ENCODE measurements around the gene TXNRD2. TPM values are rescaled to one million over a fixed set of nuclear protein-coding genes. Genes with fewer than 3 reads are reported as not detected.

Gene TXNRD2
- total and polyA plus RNA-seq, 2 experiments from 2014 or later, result 11.2 to 12.4 TPM

GRCh38 chr22:19991395-19991644, 49.7 kb upstream of the TXNRD2 start:
- Mint-ChIP-seq H3K4me1 (no peaks in the 10 kb centered on the region; the same call in 1 of the 3 replicates), H3K36me3 (ENCODE audit: low read depth) (no peaks in the 10 kb centered on the region), H3K9me3 (no peaks in the 10 kb centered on the region), H3K4me3 (no peak overlapping the region), H3K27me3 (ENCODE audit: insufficient read depth, low read depth, poor library complexity) (peaks cover 8% of the 10 kb centered on the region), H3K27ac (no peak overlapping the region)
- H3K4me3 ChIP-seq, result no peak overlapping the region
- H3K27me3 ChIP-seq (ENCODE audit: insufficient read depth), result no peaks in the 10 kb centered on the region
- H3K36me3 ChIP-seq (ENCODE audit: insufficient read depth), result no peaks in the 10 kb centered on the region
- H3K79me2 ChIP-seq (replicated peaks; ENCODE audit: insufficient read depth), result no peaks in the 10 kb centered on the region
- TF ChIP-seq EZH2phosphoT487 (IDR thresholded peaks at IDR 0.05; ENCODE audit: unreplicated experiment), result no peak
- TF ChIP-seq ZNF331 (CRISPR knock-in tag; IDR thresholded peaks at IDR 0.05; ENCODE audit: low read depth), result no peak
- no peaks in the 10 kb centered on the region for H4K20me1 ChIP-seq (replicated peaks; ENCODE audit: insufficient read depth)
- no peaks in the 10 kb centered on the region for H3K9me2 ChIP-seq (ENCODE audit: insufficient read depth)
- H2AFZ ChIP-seq, result no peak overlapping the region
- H3F3A ChIP-seq (replicated peaks; ENCODE audit: low read depth), result no peaks in the 10 kb centered on the region
- H3K4me1 ChIP-seq (ENCODE audit: insufficient read depth), result peaks cover 3% of the 10 kb centered on the region; the same call in 1 of the 2 replicates
- ATAC-seq, result no peak
- no peak overlapping the region for H3K4me2 ChIP-seq
- DNase-seq (ENCODE audit: low spot score), result no peak
- no peak overlapping the region for H3K27ac ChIP-seq (ENCODE audit: low read depth)

- H4K20me1 ChIP-seq (replicated peaks; ENCODE audit: insufficient read depth), result no peaks in the 10 kb centered on the region
- no peak for TF ChIP-seq ZNF114 (CRISPR knock-in tag; IDR thresholded peaks at IDR 0.05)
- TF ChIP-seq, protein P1, sequence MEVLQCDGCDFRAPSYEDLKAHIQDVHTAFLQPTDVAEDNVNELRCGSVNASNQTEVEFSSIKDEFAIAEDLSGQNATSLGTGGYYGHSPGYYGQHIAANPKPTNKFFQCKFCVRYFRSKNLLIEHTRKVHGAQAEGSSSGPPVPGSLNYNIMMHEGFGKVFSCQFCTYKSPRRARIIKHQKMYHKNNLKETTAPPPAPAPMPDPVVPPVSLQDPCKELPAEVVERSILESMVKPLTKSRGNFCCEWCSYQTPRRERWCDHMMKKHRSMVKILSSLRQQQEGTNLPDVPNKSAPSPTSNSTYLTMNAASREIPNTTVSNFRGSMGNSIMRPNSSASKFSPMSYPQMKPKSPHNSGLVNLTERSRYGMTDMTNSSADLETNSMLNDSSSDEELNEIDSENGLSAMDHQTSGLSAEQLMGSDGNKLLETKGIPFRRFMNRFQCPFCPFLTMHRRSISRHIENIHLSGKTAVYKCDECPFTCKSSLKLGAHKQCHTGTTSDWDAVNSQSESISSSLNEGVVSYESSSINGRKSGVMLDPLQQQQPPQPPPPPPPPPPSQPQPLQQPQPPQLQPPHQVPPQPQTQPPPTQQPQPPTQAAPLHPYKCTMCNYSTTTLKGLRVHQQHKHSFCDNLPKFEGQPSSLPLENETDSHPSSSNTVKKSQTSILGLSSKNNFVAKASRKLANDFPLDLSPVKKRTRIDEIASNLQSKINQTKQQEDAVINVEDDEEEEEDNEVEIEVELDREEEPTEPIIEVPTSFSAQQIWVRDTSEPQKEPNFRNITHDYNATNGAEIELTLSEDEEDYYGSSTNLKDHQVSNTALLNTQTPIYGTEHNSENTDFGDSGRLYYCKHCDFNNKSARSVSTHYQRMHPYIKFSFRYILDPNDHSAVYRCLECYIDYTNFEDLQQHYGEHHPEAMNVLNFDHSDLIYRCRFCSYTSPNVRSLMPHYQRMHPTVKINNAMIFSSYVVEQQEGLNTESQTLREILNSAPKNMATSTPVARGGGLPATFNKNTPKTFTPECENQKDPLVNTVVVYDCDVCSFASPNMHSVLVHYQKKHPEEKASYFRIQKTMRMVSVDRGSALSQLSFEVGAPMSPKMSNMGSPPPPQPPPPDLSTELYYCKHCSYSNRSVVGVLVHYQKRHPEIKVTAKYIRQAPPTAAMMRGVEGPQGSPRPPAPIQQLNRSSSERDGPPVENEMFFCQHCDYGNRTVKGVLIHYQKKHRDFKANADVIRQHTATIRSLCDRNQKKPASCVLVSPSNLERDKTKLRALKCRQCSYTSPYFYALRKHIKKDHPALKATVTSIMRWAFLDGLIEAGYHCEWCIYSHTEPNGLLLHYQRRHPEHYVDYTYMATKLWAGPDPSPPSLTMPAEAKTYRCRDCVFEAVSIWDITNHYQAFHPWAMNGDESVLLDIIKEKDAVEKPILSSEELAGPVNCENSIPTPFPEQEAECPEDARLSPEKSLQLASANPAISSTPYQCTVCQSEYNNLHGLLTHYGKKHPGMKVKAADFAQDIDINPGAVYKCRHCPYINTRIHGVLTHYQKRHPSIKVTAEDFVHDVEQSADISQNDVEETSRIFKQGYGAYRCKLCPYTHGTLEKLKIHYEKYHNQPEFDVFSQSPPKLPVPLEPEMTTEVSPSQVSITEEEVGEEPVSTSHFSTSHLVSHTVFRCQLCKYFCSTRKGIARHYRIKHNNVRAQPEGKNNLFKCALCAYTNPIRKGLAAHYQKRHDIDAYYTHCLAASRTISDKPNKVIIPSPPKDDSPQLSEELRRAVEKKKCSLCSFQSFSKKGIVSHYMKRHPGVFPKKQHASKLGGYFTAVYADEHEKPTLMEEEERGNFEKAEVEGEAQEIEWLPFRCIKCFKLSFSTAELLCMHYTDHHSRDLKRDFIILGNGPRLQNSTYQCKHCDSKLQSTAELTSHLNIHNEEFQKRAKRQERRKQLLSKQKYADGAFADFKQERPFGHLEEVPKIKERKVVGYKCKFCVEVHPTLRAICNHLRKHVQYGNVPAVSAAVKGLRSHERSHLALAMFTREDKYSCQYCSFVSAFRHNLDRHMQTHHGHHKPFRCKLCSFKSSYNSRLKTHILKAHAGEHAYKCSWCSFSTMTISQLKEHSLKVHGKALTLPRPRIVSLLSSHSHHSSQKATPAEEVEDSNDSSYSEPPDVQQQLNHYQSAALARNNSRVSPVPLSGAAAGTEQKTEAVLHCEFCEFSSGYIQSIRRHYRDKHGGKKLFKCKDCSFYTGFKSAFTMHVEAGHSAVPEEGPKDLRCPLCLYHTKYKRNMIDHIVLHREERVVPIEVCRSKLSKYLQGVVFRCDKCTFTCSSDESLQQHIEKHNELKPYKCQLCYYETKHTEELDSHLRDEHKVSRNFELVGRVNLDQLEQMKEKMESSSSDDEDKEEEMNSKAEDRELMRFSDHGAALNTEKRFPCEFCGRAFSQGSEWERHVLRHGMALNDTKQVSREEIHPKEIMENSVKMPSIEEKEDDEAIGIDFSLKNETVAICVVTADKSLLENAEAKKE (CRISPR knock-in tag; IDR thresholded peaks at IDR 0.05), result no peak
- no peak for TF ChIP-seq STAT1 (IDR thresholded peaks at IDR 0.05; ENCODE audit: unreplicated experiment)
- H3K36me3 ChIP-seq (ENCODE audit: insufficient read depth), result no peaks in the 10 kb centered on the region
- no peak overlapping the region for H3K27ac ChIP-seq (ENCODE audit: low read depth)
- DNase-seq (ENCODE audit: low spot score), result no peak
- Mint-ChIP-seq H3K4me1 (no peaks in the 10 kb centered on the region; the same call in 2 of the 3 replicates), H3K27ac (no peak overlapping the region), H3K4me3 (no peak overlapping the region), H3K9me3 (no peaks in the 10 kb centered on the region), H3K27me3 (ENCODE audit: insufficient read depth, low read depth, poor library complexity) (peaks cover 9% of the 10 kb centered on the region), H3K36me3 (ENCODE audit: low read depth) (no peaks in the 10 kb centered on the region)
- peaks cover 8% of the 10 kb centered on the region; the same call in 1 of the 2 replicates for H3K4me1 ChIP-seq (ENCODE audit: insufficient read depth)
- no peaks in the 10 kb centered on the region for H3F3A ChIP-seq (replicated peaks; ENCODE audit: low read depth)
- H2AFZ ChIP-seq, result no peak overlapping the region
- ATAC-seq, result no peak
- H3K9me2 ChIP-seq (ENCODE audit: insufficient read depth), result no peaks in the 10 kb centered on the region
- peaks cover 2% of the 10 kb centered on the region for H3K79me2 ChIP-seq (replicated peaks; ENCODE audit: insufficient read depth)
- no peaks in the 10 kb centered on the region for H3K27me3 ChIP-seq (ENCODE audit: insufficient read depth)
- no peak overlapping the region for H3K4me2 ChIP-seq
- H3K4me3 ChIP-seq, result no peak overlapping the region
Measured at GRCh38 chr22:19990609-19991394, 49.2 kb upstream of the TXNRD2 start.
